Mesothelial cell of epicardium (in vitro differentiated cells): Measurements from ENCODE around the gene LRRC1. TPM values are rescaled to one million over a fixed set of nuclear protein-coding genes. Genes with fewer than 3 reads are reported as not detected.
A peak's percentile ranks its signal among the peaks of the same experiment; 100 is the strongest.

Experiments used
- DNase-seq, 2 experiments: peaks; one replicate each; pipeline ENCODE4 v3.0.0; 2021; ENCODE audit warnings: low spot score in 2 of 2; ENCODE audit not compliant: unreplicated experiment in 2 of 2
- H3K27ac Mint-ChIP-seq: 2 replicates; pipeline ENCODE4 v1.8.0; 2021; ENCODE audit warnings: mixed read lengths
- H3K27me3 Mint-ChIP-seq: 2 replicates; pipeline ENCODE4 v1.8.0; 2021; ENCODE audit warnings: low read depth, mixed read lengths
- H3K36me3 Mint-ChIP-seq: 2 replicates; pipeline ENCODE4 v1.8.0; 2021; ENCODE audit warnings: mixed read lengths
- H3K4me1 Mint-ChIP-seq: 2 replicates; pipeline ENCODE4 v1.8.0; 2021; ENCODE audit warnings: mixed read lengths
- H3K4me3 Mint-ChIP-seq: 2 replicates; pipeline ENCODE4 v1.8.0; 2021; ENCODE audit warnings: mild to moderate bottlenecking, moderate library complexity, mixed read lengths
- H3K9me3 Mint-ChIP-seq: 2 replicates; pipeline ENCODE4 v1.8.0; 2021; ENCODE audit warnings: mixed read lengths
- CTCF ChIP-seq: fragments of 200-600 bp; sonication (generic); IDR thresholded peaks from one replicate; pipeline ENCODE4 v1.5.0; 2021; ENCODE audit warnings: antibody characterized with exemption; ENCODE audit not compliant: unreplicated experiment
- total RNA-seq: library from RNA; stranded (reverse); gene quantifications from 3 replicates; pipeline ENCODE4 v1.2.1, GENCODE V29; 2021

Gene LRRC1
- total RNA-seq, 1 donor from 2014 or later = 30.4 TPM

- Mint-ChIP-seq H3K4me3 (peak overlapping the region; percentile 93), H3K4me1 (peaks cover 45% of the 10 kb centered on the region), H3K27ac (peak overlapping the region; percentile 92), H3K27me3 (no peaks in the 10 kb centered on the region), H3K36me3 (no peaks in the 10 kb centered on the region), H3K9me3 (no peaks in the 10 kb centered on the region)
- TF ChIP-seq CTCF = no peak
- no peak for DNase-seq
Measured at GRCh38 chr6:53796791-53797190, 2.0 kb downstream of the LRRC1 start.

- Mint-ChIP-seq H3K27ac (peak overlapping the region; percentile 13), H3K9me3 (no peaks in the 10 kb centered on the region), H3K27me3 (no peaks in the 10 kb centered on the region), H3K4me1 (peaks cover 41% of the 10 kb centered on the region), H3K36me3 (no peaks in the 10 kb centered on the region), H3K4me3 (peak overlapping the region; percentile 2)
- no peak for DNase-seq
- TF ChIP-seq CTCF = no peak
Measured at GRCh38 chr6:53797304-53797703, 2.5 kb downstream of the LRRC1 start.

DNA sequence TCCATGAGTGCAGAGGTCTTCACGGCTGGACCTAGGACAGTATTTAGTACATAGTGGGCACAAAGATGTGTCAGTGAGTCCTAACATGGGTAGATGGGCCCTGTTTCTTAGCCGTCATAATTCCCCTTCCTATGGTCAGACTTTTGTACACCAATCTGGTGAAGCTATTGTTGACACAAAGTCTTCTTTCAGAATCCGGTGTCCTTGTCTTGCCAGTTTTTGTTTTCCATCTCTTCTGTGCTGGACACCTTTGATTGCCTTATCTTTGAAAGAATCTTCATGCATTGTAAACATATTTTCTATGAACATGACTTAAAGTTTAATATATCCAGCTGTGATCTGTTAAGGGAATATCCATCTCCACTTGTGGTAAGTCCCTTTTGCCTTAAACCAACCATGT, 4.5 kb downstream of the LRRC1 start:
- H3K9me3 Mint-ChIP-seq = no peaks in the 10 kb centered on the region
- no peaks in the 10 kb centered on the region for H3K27me3 Mint-ChIP-seq
- H3K4me1 Mint-ChIP-seq = peaks cover 30% of the 10 kb centered on the region
- H3K27ac Mint-ChIP-seq = no peak overlapping the region
- no peaks in the 10 kb centered on the region for H3K36me3 Mint-ChIP-seq
- TF ChIP-seq CTCF = no peak
- no peak overlapping the region for H3K4me3 Mint-ChIP-seq
- no peak for DNase-seq

GRCh38 chr6:53801022-53801421, 6.2 kb downstream of the LRRC1 start:
- DNase-seq = no peak
- Mint-ChIP-seq H3K9me3 (no peaks in the 10 kb centered on the region), H3K4me3 (no peak overlapping the region), H3K36me3 (no peaks in the 10 kb centered on the region), H3K4me1 (peaks cover 41% of the 10 kb centered on the region), H3K27me3 (no peaks in the 10 kb centered on the region), H3K27ac (no peak overlapping the region)
- no peak for TF ChIP-seq CTCF

- Mint-ChIP-seq H3K4me1 (peaks cover 27% of the 10 kb centered on the region), H3K4me3 (no peak overlapping the region), H3K27ac (no peak overlapping the region), H3K27me3 (no peaks in the 10 kb centered on the region), H3K9me3 (no peaks in the 10 kb centered on the region), H3K36me3 (no peaks in the 10 kb centered on the region)
- TF ChIP-seq CTCF = no peak
- no peak for DNase-seq
Measured at GRCh38 chr6:53802582-53802981, 7.8 kb downstream of the LRRC1 start.

DNA sequence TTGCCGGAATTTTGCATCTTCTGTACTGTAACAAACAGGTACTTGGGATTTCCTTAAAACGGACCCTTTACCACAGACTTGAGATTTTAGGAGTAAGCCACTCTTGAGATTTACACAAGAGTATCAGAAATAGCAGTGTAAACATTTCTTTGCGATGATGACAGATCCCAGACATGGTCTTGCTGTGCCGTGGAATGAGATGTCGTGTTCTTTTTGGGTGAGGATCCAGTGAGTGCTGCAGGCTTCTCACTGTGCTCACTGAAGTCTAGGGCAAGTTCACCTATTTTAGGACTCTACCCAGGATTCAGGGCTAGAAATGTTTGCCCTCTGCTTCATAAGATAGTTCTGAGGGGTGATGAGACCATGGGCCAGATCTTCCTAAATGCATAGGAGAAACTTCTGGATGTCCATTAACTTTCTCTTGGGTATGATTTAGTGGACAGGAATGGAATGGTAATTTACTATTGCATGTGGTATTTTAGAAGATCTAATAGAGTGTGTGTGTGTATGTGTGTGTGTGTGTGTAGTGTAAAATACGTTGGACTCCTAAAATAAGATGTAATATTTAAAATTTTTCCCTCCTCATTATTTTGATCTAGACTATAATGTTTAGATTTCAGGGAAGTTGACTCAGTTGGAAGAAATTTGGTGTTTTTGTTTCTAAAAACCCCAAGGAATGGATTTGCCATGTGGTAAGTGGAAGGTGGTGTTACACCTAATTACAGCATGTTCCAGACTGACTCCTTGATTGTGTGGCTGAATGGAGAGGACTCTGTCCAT, 8.5 kb downstream of the LRRC1 start:
- TF ChIP-seq CTCF = no peak
- no peaks in the 10 kb centered on the region for H3K9me3 Mint-ChIP-seq
- H3K27me3 Mint-ChIP-seq = no peaks in the 10 kb centered on the region
- peaks cover 29% of the 10 kb centered on the region for H3K4me1 Mint-ChIP-seq
- DNase-seq = no peak
- H3K27ac Mint-ChIP-seq = no peak overlapping the region
- H3K36me3 Mint-ChIP-seq = no peaks in the 10 kb centered on the region
- no peak overlapping the region for H3K4me3 Mint-ChIP-seq
